Effector memory CD4-positive, alpha-beta T cell (primary cell): ENCODE measurements around the gene LENG9.

Source experiments
- DNase-seq, 3 donors: peaks; one replicate each; pipeline ENCODE4 v3.0.0-alpha.2; 2020
- H3K27ac ChIP-seq: 2 replicates; pipeline ENCODE4 v1.7.0; 2013; ENCODE audit warnings: mild to moderate bottlenecking, low read length, moderate library complexity; ENCODE audit not compliant: insufficient read depth, poor library complexity, severe bottlenecking
- H3K27me3 ChIP-seq: replicated peaks from 2 replicates; pipeline ENCODE4 v1.7.0; 2013; ENCODE audit warnings: mild to moderate bottlenecking, low read length; ENCODE audit not compliant: insufficient read depth, control insufficient read depth, poor library complexity, severe bottlenecking
- H3K36me3 ChIP-seq: 2 replicates; pipeline ENCODE4 v1.7.0; 2013; ENCODE audit warnings: mild to moderate bottlenecking, low read length, moderate library complexity; ENCODE audit not compliant: control insufficient read depth, insufficient read depth
- H3K4me1 ChIP-seq: 2 replicates; pipeline ENCODE4 v1.7.0; 2013; ENCODE audit warnings: low read length, mild to moderate bottlenecking; ENCODE audit not compliant: control insufficient read depth, insufficient read depth, poor library complexity, severe bottlenecking
- H3K4me3 ChIP-seq: 2 replicates; pipeline ENCODE4 v1.7.0; 2013; ENCODE audit warnings: low read length, low read depth, mild to moderate bottlenecking; ENCODE audit not compliant: insufficient read depth, poor library complexity, severe bottlenecking
- H3K9me3 ChIP-seq: 2 replicates; pipeline ENCODE4 v1.7.0; 2013; ENCODE audit warnings: mild to moderate bottlenecking, low read length, moderate library complexity; ENCODE audit not compliant: control insufficient read depth

Gene LENG9

DNA sequence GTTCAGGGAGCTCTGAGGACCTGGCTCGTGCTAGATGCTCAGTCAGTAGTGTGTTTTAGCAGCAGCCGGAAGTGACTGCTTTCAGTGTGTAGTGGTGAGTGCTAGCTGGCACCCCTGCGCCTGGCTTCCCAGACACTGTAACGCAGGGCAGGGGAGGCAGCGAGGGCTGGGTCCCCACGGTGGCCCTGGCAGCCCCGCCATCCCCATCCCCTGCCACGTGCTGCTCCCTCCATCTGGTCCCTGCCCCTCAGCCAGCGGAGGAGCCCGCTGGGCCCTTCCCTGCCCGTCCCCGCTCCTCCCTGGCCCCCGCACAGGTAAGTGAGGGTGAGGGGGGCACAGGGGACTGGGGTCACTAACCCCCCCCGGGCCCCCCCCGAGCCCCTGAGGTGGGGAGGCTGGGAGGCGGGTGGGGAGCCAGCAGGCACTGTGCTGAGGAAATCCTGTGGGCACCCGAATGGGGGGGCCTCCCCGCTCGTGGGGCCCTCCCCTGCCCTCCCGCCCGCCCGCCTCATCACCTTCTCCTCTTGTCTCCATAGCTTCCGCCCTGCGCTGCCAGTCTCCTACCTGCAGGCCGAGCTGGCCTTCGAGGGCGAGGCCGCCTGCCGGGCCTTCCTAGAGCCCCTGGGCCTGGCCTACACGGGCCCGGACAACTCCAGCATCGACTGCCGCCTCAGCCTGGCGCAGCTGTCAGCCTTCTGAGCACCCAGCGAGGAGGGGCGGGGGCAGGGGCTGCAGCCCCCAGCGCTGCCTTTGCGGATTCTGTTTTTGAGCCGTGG, 3.2 kb downstream of the LENG9 start:
- H3K27ac ChIP-seq: no peak overlapping the region
- no peaks in the 10 kb centered on the region for H3K9me3 ChIP-seq
- DNase-seq: no peak
- H3K27me3 ChIP-seq: no peaks in the 10 kb centered on the region
- no peak overlapping the region for H3K4me3 ChIP-seq
- peaks cover 25% of the 10 kb centered on the region for H3K4me1 ChIP-seq
- peaks cover 60% of the 10 kb centered on the region for H3K36me3 ChIP-seq

DNA sequence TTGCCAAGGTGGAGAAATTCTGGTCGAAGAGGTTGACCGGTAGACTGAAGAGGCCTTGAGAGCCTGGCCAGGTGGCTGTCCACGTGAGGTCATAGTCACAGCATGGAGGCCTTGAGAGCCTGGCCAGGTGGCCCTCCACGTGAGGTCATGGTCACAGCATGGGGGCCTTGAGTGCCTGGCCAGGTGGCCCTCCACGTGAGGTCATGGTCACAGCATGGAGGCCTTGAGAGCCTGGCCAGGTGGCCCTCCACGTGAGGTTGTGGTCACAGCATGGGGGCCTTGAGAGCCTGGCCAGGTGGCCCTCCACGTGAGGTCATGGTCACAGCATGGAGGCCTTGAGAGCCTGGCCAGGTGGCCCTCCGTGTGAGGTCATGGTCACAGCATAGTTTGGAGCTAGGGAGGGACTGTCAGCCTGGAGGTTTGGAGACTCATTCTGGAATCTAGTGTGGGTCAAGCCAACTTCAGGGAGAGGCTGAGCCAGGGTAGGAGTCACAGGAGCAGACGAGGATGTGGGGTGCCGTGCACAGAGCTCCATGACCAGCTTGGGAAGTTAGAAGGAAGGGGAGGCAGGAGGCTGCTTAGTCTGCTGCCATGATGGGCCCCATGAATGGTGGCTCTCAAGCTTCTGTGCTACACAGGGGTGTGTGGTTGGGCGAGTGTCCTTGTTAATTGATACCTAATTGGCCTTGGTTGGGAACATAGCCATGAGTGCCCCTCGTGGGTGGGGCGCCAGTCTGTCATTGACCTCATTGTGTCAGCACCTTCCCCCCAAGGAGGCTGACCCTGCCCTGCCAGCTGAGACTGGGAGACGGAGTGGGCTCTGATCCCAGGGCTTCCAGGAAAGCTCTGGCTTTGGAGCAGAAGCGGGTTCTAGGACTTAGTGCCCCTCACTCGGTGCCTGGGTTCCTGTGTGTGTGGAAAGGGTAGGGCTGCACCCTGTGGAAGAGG, 4.0 kb downstream of the LENG9 start:
- no peak overlapping the region for H3K27ac ChIP-seq
- peaks cover 20% of the 10 kb centered on the region for H3K4me1 ChIP-seq
- H3K36me3 ChIP-seq: peaks cover 69% of the 10 kb centered on the region
- no peaks in the 10 kb centered on the region for H3K27me3 ChIP-seq
- H3K9me3 ChIP-seq: no peaks in the 10 kb centered on the region
- H3K4me3 ChIP-seq: no peak overlapping the region
- DNase-seq: no peak

DNA sequence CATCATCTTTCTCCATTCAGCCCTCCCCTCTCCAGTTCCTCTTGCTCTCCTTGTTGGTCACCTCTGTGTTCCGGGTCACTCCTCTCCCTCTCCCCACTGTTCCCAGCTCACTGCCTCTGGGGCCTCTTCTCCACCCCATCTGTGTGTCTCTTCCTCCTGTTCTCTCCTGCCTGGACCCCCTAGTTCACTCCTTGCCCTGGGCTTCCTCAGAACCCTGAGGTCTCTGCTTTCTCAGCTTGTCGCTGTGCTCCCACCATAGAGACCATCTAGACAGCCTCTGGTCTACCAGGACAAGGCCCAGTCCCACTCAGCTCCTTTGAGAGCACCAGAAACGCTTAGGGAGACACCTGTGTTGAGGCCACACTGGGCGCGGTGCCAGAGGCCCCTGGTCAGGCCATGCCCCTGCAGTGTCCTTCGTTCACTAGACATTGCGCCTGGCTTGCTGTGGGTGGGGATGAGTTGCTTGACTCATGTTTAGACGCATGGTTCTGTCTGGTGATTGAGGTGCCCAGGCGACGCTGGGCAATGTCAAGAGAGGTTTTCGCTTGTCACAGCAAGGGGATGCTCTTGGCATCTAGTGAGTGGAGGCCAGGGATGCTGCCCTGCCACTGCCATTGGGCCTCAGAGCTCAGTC, 4.8 kb downstream of the LENG9 start:
- no peaks in the 10 kb centered on the region for H3K27me3 ChIP-seq
- DNase-seq: no peak
- peaks cover 16% of the 10 kb centered on the region for H3K4me1 ChIP-seq
- H3K4me3 ChIP-seq: no peak overlapping the region
- H3K27ac ChIP-seq: no peak overlapping the region
- peaks cover 76% of the 10 kb centered on the region for H3K36me3 ChIP-seq
- no peaks in the 10 kb centered on the region for H3K9me3 ChIP-seq

DNA sequence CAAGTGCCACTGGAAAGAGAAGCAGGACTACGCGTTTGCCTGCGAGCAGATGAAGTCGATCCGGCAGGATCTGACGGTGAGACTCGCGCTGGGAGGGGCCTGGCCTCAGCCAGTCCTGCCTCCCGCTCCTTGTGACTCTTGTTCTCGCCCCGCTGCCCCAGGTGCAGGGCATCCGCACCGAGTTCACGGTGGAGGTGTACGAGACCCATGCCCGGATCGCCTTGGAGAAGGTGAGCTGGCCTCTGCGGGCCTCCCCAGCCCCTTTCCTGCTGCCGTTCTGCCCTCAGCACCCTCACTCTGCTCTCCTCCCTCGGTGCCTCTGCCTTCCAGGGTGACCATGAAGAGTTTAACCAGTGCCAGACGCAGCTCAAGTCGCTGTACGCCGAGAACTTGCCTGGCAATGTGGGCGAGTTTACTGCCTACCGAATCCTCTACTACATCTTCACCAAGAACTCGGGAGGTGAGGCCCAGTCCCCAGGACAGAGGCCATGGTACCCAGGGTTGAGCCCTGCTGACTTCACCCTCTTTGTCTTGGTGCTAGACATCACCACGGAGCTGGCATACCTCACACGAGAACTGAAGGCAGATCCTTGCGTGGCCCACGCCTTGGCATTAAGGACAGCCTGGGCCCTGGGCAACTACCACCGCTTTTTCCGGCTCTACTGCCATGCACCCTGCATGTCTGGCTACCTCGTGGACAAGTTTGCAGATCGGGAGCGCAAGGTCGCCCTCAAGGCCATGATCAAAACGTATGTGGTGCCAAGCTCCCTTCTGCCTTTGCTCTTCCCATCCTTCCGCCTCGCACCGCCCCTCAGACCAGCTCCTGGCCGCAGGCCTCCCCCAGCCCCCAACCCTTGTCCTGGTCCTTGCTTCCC, 5.6 kb downstream of the LENG9 start:
- no peaks in the 10 kb centered on the region for H3K27me3 ChIP-seq
- H3K27ac ChIP-seq: no peak overlapping the region
- peaks cover 11% of the 10 kb centered on the region for H3K4me1 ChIP-seq
- peaks cover 84% of the 10 kb centered on the region for H3K36me3 ChIP-seq
- no peak overlapping the region for H3K4me3 ChIP-seq
- no peaks in the 10 kb centered on the region for H3K9me3 ChIP-seq
- DNase-seq: no peak

DNA sequence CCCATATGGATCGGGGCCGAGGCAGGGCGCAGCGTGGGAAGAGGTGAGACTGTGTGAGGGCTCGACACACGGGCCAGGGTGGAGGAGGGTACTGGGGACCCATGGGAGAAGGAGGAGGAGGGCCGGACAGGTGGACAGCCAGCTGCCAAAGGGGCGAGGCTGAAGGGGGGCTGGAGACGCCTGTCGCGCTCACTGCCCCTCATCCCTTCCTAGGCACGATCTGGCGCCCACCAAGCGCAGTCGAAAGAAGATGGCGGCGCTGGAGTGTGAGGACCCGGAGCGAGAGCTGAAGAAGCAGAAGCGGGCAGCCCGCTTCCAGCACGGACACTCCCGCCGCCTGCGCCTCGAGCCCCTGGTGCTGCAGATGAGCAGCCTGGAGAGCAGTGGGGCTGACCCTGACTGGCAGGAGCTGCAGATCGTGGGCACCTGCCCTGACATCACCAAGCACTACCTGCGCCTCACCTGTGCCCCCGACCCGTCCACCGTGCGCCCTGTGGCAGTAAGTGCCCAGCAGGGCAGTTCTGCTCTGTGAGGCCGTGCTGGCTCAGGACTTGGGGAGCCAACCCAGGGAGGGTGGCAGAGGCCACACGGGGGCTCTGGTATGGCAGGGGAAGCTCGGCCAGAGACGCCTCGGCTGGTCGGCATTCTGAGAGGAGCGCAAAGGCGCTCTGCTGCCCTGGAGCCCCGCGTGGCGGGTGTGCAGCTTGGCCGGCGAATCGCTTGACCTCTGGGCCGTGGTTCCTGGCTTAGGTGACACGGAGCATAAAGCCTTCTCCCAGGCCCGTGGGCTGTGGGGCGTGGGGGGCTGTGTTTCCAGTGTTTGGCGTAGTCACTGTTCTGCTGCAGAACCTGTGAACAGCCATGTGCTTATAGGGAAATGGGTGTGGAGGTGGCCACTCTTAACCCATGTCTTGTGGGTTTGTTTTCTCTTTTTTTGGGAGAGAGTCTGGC, 6.9 kb downstream of the LENG9 start:
- H3K4me3 ChIP-seq: no peak overlapping the region
- peaks cover 97% of the 10 kb centered on the region for H3K36me3 ChIP-seq
- no peaks in the 10 kb centered on the region for H3K9me3 ChIP-seq
- H3K27ac ChIP-seq: no peak overlapping the region
- no peaks in the 10 kb centered on the region for H3K4me1 ChIP-seq
- H3K27me3 ChIP-seq: no peaks in the 10 kb centered on the region
- DNase-seq: no peak

DNA sequence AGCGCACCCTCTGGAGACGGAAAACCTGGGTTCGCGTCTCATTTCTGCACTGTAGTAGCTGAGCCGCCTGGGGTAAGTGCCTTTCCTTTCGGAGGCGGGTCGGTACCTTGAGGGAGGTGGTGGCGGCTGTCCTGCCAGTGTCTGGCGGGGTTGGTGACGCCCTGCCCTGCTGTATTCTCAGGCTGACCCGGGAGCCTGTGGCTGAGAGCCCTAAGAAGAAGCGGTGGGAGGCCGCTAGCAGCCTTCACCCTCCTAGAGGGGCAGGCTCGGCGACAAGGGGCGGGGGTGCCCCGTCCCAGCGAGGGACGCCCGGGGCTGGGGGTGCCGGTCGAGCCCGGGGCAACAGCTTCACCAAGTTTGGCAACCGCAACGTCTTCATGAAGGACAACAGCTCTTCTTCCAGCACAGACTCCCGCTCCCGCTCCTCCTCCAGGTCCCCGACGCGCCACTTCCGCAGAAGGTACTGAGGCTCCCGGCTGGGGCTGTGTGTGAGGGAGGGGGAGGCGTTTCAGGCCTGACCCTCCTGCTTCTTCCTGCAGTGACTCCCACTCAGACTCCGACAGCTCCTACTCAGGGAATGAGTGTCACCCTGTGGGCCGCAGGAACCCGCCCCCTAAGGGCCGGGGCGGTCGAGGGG, 7.7 kb downstream of the LENG9 start:
- peaks cover 98% of the 10 kb centered on the region for H3K36me3 ChIP-seq
- no peak overlapping the region for H3K4me3 ChIP-seq
- H3K4me1 ChIP-seq: peaks cover under 1% of the 10 kb centered on the region

DNA sequence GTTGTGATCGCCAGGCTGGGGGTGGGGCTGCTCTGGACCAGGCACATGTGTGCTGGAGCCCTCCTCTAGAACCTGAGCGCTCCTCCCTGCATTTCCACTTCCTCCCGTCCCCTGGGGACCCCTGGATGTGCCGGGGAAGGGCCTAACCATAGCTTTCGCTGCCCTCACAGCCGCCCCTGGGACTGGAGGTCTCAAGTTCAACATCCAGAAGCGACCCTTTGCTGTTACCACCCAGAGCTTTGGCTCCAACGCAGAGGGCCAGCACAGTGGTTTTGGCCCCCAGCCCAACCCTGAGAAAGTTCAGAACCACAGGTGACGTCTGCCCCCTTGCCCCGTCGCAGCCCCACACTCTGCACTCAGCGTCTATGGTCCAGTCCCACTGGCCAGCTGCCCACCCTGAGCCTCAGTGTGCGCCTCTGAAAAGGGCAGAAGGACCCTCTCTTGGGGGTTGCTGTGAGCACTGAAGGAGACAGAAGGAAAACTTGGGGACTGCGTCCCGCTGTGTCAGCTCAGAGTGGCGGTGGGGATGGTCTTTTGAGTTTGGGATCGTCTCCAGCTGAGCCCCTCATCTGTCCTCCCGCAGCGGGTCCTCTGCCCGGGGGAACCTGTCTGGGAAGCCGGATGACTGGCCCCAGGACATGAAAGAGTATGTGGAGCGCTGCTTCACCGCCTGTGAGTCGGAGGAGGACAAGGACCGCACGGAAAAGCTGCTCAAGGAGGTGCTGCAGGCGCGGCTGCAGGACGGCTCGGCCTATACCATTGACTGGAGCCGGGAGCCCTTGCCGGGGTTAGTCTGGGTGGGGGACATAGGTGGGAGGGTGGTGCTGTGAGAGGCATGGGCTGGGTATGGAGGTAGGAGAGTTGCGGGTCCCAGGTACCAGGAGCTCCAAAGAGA, 8.6 kb downstream of the LENG9 start:
- no peak for DNase-seq
- Histone ChIP-seq H3K27ac (no peak overlapping the region), H3K9me3 (no peaks in the 10 kb centered on the region), H3K36me3 (peaks cover 92% of the 10 kb centered on the region), H3K27me3 (no peaks in the 10 kb centered on the region), H3K4me3 (no peak overlapping the region), H3K4me1 (peaks cover 10% of the 10 kb centered on the region)

More for the DNA sequence above, 7.7 kb downstream of the LENG9 start:
- H3K9me3 ChIP-seq: no peaks in the 10 kb centered on the region
- H3K27ac ChIP-seq: no peak overlapping the region
- no peaks in the 10 kb centered on the region for H3K27me3 ChIP-seq
- no peak for DNase-seq
